HG03354 (cell line): Measurements from ENCODE around the gene IVD.

Source experiments
- ATAC-seq: cut with Tn5 transposase; IDR thresholded peaks from one replicate; pipeline ENCODE4 v1.9.1; 2021; ENCODE audit warnings: mild to moderate bottlenecking; ENCODE audit not compliant: unreplicated experiment, poor library complexity, severe bottlenecking

IVD gene

GRCh38 chr15:40470423-40471104 lies 65.0 kb downstream of the IVD start, which contains the start of gene CHST14:
Gene CHST14 (plus strand): TSS chr15:40470984. CDS start chr15:40471214, 230 bp downstream.
- peak; percentile 65 for ATAC-seq
